Fibroblast of skin of back (primary cell): ENCODE results near the gene TRAF3IP1.
"Not testable (repeated sequence)": the region's sequence is repeated elsewhere in the genome, so short reads cannot be mapped to it uniquely, and the experiment has no call there.

Experiments used
- DNase-seq: peaks from one replicate; pipeline ENCODE4 v3.0.0-alpha.2; 2013

TRAF3IP1 gene

GRCh38 chr2:238310721-238311120 is 9.6 kb upstream of the TRAF3IP1 start:
- not testable (repeated sequence) for DNase-seq

- no peak for DNase-seq
These were observed 6.9 kb upstream of the TRAF3IP1 start for GRCh38 chr2:238313289-238313990.

GRCh38 chr2:238313991-238314350 is 6.3 kb upstream of the TRAF3IP1 start:
- DNase-seq = no peak

- no peak for DNase-seq
These were observed 5.7 kb upstream of the TRAF3IP1 start for GRCh38 chr2:238314576-238314975.

GRCh38 chr2:238315031-238315595 is 5.2 kb upstream of the TRAF3IP1 start:
- DNase-seq = no peak

- DNase-seq = peak; percentile 17
These were observed 447 bp downstream of the TRAF3IP1 start for GRCh38 chr2:238320648-238321281.

GRCh38 chr2:238321467-238321866 is 1.1 kb downstream of the TRAF3IP1 start:
- no peak for DNase-seq

- DNase-seq = no peak
These were observed 1.7 kb downstream of the TRAF3IP1 start for GRCh38 chr2:238322001-238322411.

- not testable (repeated sequence) for DNase-seq
These were observed 3.9 kb downstream of the TRAF3IP1 start for GRCh38 chr2:238324248-238324647.

GRCh38 chr2:238325694-238326093 is 5.4 kb downstream of the TRAF3IP1 start:
- no peak for DNase-seq

- DNase-seq = no peak
These were observed 6.6 kb downstream of the TRAF3IP1 start for GRCh38 chr2:238326801-238327365.

- no peak for DNase-seq
These were observed 7.4 kb downstream of the TRAF3IP1 start for GRCh38 chr2:238327751-238328150.

GRCh38 chr2:238330391-238330790 is 10.1 kb downstream of the TRAF3IP1 start:
- DNase-seq = no peak

- no peak for DNase-seq
These were observed 11.6 kb downstream of the TRAF3IP1 start for GRCh38 chr2:238331916-238332315.

- DNase-seq = no peak
These were observed 14.6 kb downstream of the TRAF3IP1 start for GRCh38 chr2:238334885-238335284.

GRCh38 chr2:238335591-238335990 is 15.3 kb downstream of the TRAF3IP1 start:
- not testable (repeated sequence) for DNase-seq

- DNase-seq = no peak
These were observed 15.8 kb downstream of the TRAF3IP1 start for GRCh38 chr2:238336151-238336550.

- no peak for DNase-seq
These were observed 16.6 kb downstream of the TRAF3IP1 start for GRCh38 chr2:238336793-238337444.

GRCh38 chr2:238337846-238338245 is 17.5 kb downstream of the TRAF3IP1 start:
- no peak for DNase-seq

- DNase-seq = no peak
These were observed 18.5 kb downstream of the TRAF3IP1 start for GRCh38 chr2:238338710-238339394.

- DNase-seq = no peak
These were observed 19.1 kb downstream of the TRAF3IP1 start for GRCh38 chr2:238339395-238339780.

GRCh38 chr2:238339814-238340213 is 19.5 kb downstream of the TRAF3IP1 start:
- no peak for DNase-seq

- DNase-seq = no peak
These were observed 21.2 kb downstream of the TRAF3IP1 start for GRCh38 chr2:238341536-238341935.
